SH-SY5Y (cell line): Measurements from ENCODE around the gene PSD4.

ENCODE experiments used
- GATA2 ChIP-seq: IDR thresholded peaks from 2 replicates; pipeline ENCODE4 v1.6.1; 2011; ENCODE audit warnings: mild to moderate bottlenecking, low read depth, low read length
- GATA3 ChIP-seq: IDR thresholded peaks from 2 replicates; pipeline ENCODE4 v1.6.1; 2011; ENCODE audit warnings: low read depth, mild to moderate bottlenecking, low read length, moderate library complexity

DNA sequence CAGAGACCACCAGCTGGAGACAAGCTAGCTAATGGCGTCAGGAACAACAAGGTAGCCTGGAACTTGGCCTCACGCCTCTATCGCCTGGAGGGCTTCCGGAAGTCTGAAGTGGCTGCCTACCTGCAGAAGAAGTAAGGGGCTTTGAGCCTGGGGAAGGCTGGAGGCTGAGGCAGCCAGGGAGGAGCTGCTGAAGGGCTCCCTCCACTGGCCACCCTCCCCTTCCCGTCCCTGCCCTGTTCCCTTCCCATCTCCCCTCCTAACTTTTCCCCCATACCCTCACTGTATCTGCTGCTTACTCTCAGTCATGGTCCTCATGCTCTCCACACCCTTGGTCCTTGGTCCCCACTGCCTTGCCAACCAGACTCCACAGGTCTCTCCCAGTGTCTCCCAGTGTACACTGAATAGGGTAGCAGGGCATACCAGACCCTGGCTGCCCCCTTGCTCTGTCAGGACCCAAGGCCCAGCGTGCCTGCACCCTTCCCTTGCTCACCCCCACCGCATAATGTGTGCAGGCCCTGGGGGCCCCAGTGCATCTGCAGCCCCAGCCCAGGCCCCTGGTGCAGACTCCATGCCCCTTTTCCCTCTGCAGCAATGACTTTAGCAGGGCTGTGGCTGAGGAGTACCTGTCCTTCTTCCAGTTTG is 18.8 kb downstream of the PSD4 start:
- TF ChIP-seq GATA2 (no peak), GATA3 (no peak)
